Stimulated activated CD4-positive, alpha-beta T cell treated with anti-CD3 and anti-CD28 coated beads, Interleukin-4, amount 100 ng/mL, for 48 hours (primary cell): ENCODE data around the gene DTX3.

Source experiments
- DNase-seq, 2 donors: peaks; one replicate each; pipeline ENCODE4 v3.0.0-alpha.2; 2020; ENCODE audit warnings: low read depth in 2 of 2

Gene DTX3

GRCh38 chr12:57620245-57620935 lies 15.8 kb downstream of the DTX3 start:
- DNase-seq, result no peak

- no peak for DNase-seq
Observed at GRCh38 chr12:57620936-57621496, 16.4 kb downstream of the DTX3 start.

GRCh38 chr12:57621497-57622292 lies 17.1 kb downstream of the DTX3 start:
- peak; percentile 58 to 66 for DNase-seq

DNA sequence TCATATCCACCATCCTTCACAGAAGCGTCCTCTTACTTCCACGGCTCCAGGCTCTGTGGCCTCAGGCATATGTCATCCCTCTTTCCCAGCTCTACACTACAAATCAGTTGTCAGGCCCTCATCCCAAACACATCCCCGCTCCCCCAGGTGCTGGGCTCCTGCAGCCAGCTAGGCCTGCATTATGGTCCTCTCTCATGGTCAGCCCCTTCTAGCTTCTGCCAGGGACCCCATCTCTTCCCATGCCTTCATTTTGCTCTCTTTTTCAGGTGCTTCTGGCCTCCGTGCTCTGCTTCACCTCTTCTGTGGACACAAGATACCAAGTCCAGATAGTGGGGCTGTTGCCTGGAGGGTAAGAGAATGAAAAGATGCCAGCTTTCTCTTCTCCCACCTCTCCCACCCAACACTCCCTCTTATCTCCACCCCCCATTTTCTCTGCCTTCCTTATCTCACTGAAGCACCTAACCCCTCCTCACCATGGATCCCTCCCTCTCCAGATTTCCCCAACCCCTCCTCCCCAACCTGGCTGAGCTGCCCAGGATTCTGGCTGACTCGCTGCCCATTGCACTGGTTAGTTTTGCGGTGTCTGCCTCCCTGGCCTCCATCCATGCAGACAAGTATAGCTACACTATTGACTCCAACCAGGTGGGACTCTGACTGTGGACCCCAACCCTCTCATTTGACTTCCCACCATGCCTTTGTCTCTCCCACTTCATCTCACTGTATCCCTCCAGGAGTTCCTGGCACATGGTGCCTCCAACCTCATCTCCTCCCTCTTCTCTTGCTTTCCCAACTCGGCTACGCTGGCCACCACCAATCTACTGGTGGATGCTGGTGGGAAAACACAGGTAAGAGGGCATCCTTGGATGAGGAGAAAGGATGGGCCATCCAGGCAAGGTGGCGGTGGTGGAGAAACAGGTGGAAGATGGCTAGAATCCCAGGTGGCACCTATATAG lies 17.9 kb downstream of the DTX3 start:
- DNase-seq, result no peak

DNA sequence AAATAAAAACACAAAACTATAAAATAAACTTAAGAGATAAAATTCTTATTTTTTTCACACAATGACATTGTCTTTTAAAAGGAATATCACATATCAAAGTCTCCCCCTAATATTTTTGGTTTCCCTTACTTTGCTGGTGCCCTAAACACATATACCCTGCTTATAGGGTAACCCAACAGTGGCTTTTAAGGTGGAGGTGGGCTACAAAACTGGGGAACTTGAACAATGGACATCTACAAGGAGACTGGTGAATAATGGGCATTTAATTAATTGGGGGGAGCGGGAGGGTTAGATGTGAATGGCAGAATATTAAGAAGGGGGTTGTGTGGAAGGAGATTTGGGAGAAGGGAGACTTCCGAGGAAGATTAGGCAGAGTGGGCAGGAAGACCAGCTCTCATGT lies 18.8 kb downstream of the DTX3 start:
- no peak for DNase-seq

DNA sequence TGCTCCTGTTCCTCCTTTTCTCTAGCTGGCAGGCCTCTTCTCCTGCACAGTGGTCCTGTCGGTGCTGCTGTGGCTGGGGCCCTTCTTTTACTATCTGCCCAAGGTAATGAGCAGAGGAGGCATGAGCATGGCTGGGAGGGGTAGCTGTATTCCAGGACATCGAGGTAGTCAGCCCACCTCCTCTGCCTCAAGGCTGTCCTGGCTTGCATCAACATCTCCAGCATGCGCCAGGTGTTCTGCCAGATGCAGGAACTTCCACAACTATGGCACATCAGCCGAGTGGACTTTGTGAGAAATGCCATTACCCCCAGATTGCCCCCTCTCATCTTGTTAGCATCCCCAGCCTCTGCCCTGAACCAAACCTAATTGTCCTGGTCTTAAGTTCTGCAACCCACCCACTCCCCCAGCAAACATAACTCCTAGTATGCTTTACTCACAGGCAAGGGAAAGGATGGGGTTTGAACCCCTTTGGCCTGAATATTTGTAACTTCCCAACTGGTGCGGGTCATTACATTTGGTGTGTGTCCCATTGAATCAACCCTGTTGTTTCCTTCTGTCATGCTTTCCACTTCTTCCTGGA lies 19.3 kb downstream of the DTX3 start:
- DNase-seq, result no peak

DNA sequence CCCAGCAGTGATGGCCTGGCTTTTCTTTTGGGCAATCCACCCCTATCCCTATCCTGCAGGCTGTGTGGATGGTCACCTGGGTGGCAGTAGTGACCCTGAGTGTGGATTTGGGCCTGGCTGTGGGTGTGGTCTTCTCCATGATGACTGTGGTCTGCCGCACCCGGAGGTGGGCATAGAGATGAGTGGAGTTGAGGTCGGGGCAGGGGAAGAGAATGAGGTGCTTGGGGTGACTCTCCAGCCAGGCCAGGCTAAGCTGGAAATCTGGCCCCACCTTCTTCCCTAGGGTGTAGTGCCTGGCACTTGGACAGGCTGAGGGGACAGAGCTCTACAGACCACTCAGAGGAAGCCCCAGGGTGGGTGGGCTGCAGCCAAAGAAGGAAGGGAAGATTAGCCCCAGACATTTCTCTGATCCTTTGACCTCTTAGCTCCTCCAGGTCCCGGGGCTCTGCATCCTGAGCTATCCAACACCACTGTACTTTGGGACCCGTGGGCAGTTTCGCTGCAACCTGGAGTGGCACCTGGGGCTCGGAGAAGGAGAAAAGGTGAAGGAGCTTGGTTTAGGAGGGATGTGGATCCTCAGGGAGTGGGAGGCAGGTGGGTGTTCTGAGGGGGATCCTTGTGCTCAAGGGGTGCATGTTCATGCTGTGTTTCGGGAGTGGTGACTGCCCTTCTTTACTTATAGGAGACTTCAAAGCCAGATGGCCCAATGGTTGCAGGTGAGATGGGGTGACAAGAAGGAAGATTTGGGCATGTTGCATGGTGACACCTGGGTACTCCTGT lies 20.0 kb downstream of the DTX3 start:
- DNase-seq, result no peak

GRCh38 chr12:57625261-57626032 lies 20.8 kb downstream of the DTX3 start:
- no peak for DNase-seq

- DNase-seq, result no peak
Observed at GRCh38 chr12:57626111-57626920, 21.7 kb downstream of the DTX3 start.

DNA sequence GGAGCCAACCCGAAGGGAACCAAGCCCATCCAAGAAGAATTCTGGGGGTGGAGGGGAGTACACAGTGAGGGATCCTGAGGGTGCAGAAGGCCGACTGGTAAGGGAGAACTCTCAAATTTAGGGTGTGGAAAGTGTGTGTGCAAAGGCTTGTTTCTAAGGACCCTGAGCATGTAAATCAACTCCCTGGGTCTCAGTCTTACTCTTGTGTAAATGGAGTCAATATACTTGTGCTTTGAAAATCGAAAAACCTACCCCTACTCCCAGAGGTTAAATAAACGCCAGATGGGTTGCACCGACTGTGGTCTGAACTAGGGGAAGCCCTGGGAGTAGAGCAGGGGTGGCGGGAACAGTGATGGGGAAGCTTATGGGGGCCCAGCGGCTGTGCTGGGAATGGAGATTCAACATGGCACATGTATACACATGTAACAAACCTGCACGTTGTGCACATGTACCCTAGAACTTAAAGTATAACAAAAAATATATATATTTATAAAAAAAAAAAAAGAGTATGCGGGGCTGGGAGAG lies 22.4 kb downstream of the DTX3 start:
- no peak for DNase-seq

GRCh38 chr12:57627501-57628279 lies 23.1 kb downstream of the DTX3 start:
- DNase-seq, result no peak

- no peak for DNase-seq
Observed at GRCh38 chr12:57628280-57629191, 23.9 kb downstream of the DTX3 start.

DNA sequence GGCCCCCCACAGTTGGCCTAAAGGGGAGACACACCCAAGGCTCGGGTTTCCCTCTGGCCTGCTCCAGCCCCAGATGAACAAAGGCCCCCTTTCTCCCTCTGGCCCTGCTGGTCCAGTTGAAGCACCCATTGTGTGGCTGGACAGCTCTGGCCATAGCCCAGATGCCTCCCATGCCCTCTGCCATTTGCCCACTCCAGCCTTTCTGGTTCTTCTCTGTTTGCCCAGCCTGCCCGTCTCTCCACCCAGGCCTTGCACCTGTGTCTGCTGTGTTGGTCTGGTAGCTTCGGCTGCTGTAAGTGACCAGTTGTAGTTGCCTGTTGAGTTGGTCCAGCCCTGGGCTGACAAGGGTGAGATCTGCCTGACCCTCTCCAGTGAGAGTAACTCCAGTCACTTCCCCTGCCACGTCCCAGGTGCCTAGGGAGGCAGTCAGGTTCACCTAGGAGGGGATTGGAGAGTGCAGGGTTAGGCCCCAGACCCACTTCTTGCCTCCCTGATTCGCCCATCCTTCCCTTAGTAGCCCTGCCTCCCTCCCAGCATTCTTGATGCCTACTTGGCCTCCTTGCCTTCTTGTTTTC lies 25.4 kb downstream of the DTX3 start:
- no peak for DNase-seq

GRCh38 chr12:57630891-57631433 lies 26.3 kb downstream of the DTX3 start:
- DNase-seq, result no peak

GRCh38 chr12:57631566-57632072 lies 27.0 kb downstream of the DTX3 start:
- DNase-seq, result no peak
